H9 (cell line): Measurements from ENCODE around the gene KRTAP12-1. TPM values are rescaled to one million over a fixed set of nuclear protein-coding genes. Genes with fewer than 3 reads are reported as not detected.

Source experiments
- DNase-seq: peaks from one replicate; pipeline ENCODE4 v3.0.0-alpha.2; 2017
- H2AFZ ChIP-seq: one replicate; pipeline ENCODE4 v1.6.1; 2013; ENCODE audit warnings: mild to moderate bottlenecking, low read length, control low read depth, moderate library complexity
- H2AK5ac ChIP-seq: 2 replicates; pipeline ENCODE4 v1.6.1; 2013; ENCODE audit warnings: low read length, control low read depth, mixed read lengths; ENCODE audit not compliant: insufficient read length
- H2BK120ac ChIP-seq: one replicate; pipeline ENCODE4 v1.6.1; 2013; ENCODE audit warnings: low read depth, mild to moderate bottlenecking, low read length, control low read depth, inconsistent platforms; ENCODE audit not compliant: poor library complexity, severe bottlenecking
- H2BK12ac ChIP-seq: 2 replicates; pipeline ENCODE4 v1.6.1; 2013; ENCODE audit warnings: low read length, control low read depth, mixed read lengths, low read depth; ENCODE audit not compliant: insufficient read length
- H2BK15ac ChIP-seq: 2 replicates; pipeline ENCODE4 v1.6.1; 2013; ENCODE audit warnings: low read depth, low read length, control low read depth
- H2BK20ac ChIP-seq: one replicate; pipeline ENCODE4 v1.6.1; 2013; ENCODE audit warnings: low read depth, mild to moderate bottlenecking, low read length, control low read depth, inconsistent platforms; ENCODE audit not compliant: poor library complexity, severe bottlenecking
- H2BK5ac ChIP-seq: 2 replicates; pipeline ENCODE4 v1.6.1; 2013; ENCODE audit warnings: low read length, control low read depth, mixed read lengths; ENCODE audit not compliant: insufficient read length
- H3K14ac ChIP-seq: 2 replicates; pipeline ENCODE4 v1.6.1; 2013; ENCODE audit warnings: low read length, control low read depth; ENCODE audit not compliant: insufficient read depth
- H3K18ac ChIP-seq: 2 replicates; pipeline ENCODE4 v1.6.1; 2013; ENCODE audit warnings: low read depth, mild to moderate bottlenecking, mixed read lengths, low read length, control low read depth; ENCODE audit not compliant: insufficient read length
- H3K23ac ChIP-seq: 2 replicates; pipeline ENCODE4 v1.6.1; 2013; ENCODE audit warnings: low read length, control low read depth, mixed read lengths, low read depth; ENCODE audit not compliant: insufficient read length
- H3K23me2 ChIP-seq: 2 replicates; pipeline ENCODE4 v1.6.1; 2013; ENCODE audit warnings: low read depth, mild to moderate bottlenecking, mixed read lengths, low read length, control low read depth; ENCODE audit not compliant: insufficient read length, poor library complexity, severe bottlenecking
- H3K27ac ChIP-seq: 2 replicates; pipeline ENCODE4 v1.5.1; 2013; ENCODE audit warnings: low read length, control low read depth, mixed read lengths, low read depth; ENCODE audit not compliant: insufficient read length
- H3K27me3 ChIP-seq: 2 replicates; pipeline ENCODE4 v1.6.1; 2013; ENCODE audit warnings: low read length, control low read depth, inconsistent platforms; ENCODE audit not compliant: insufficient read depth
- H3K4ac ChIP-seq: 2 replicates; pipeline ENCODE4 v1.6.1; 2013; ENCODE audit warnings: low read depth, mild to moderate bottlenecking, control low read depth, inconsistent platforms, low read length, moderate library complexity
- H3K4me1 ChIP-seq: 2 replicates; pipeline ENCODE4 v1.6.1; 2013; ENCODE audit warnings: low read length, control low read depth, inconsistent platforms; ENCODE audit not compliant: insufficient read depth
- H3K4me2 ChIP-seq: 2 replicates; pipeline ENCODE4 v1.6.1; 2013; ENCODE audit warnings: low read length, control low read depth, mixed read lengths; ENCODE audit not compliant: insufficient read length, insufficient read depth
- H3K56ac ChIP-seq: 2 replicates; pipeline ENCODE4 v1.6.1; 2013; ENCODE audit warnings: low read depth, mild to moderate bottlenecking, mixed read lengths, low read length, control low read depth; ENCODE audit not compliant: insufficient read length
- H3K79me1 ChIP-seq: 2 replicates; pipeline ENCODE4 v1.6.1; 2013; ENCODE audit warnings: low read depth, mild to moderate bottlenecking, moderate library complexity, low read length, control low read depth, inconsistent platforms; ENCODE audit not compliant: insufficient read depth, poor library complexity, severe bottlenecking
- H3K79me2 ChIP-seq: 2 replicates; pipeline ENCODE4 v1.6.1; 2013; ENCODE audit warnings: low read length, control low read depth, inconsistent platforms; ENCODE audit not compliant: insufficient read depth
- H3K9ac ChIP-seq: 2 replicates; pipeline ENCODE4 v1.6.1; 2013; ENCODE audit warnings: low read length, control low read depth, mixed read lengths; ENCODE audit not compliant: insufficient read length; ENCODE audit errors: extremely low read depth
- H3K9me3 ChIP-seq: one replicate; pipeline ENCODE4 v1.6.1; 2013; ENCODE audit warnings: low read depth, low read length, inconsistent platforms; ENCODE audit not compliant: control insufficient read depth
- H3T11ph ChIP-seq: one replicate; pipeline ENCODE4 v1.6.1; 2013; ENCODE audit warnings: mild to moderate bottlenecking, low read length, control low read depth, inconsistent platforms
- H4K20me1 ChIP-seq: one replicate; pipeline ENCODE4 v1.6.1; 2013; ENCODE audit not compliant: control insufficient read depth, insufficient read length, insufficient read depth
- H4K5ac ChIP-seq: 2 replicates; pipeline ENCODE4 v1.6.1; 2013; ENCODE audit warnings: low read depth, mild to moderate bottlenecking, mixed read lengths, low read length, control low read depth; ENCODE audit not compliant: insufficient read length
- H4K8ac ChIP-seq: replicated peaks from 2 replicates; pipeline ENCODE4 v1.6.1; 2013; ENCODE audit warnings: low read length, control low read depth, mixed read lengths, low read depth; ENCODE audit not compliant: insufficient read length
- H4K91ac ChIP-seq: 2 replicates; pipeline ENCODE4 v1.6.1; 2013; ENCODE audit warnings: low read depth, mild to moderate bottlenecking, moderate library complexity, mixed read lengths, low read length, control low read depth; ENCODE audit not compliant: insufficient read length
- H3K27ac Mint-ChIP-seq, 3 experiments: 2 replicates in 2 of 3; 3 replicates in 1 of 3; pipeline ENCODE4 v1.8.0; 2020 to 2021; ENCODE audit warnings: mixed read lengths in 3 of 3, mild to moderate bottlenecking in 1 of 3, moderate library complexity in 1 of 3
- H3K27me3 Mint-ChIP-seq: 2 replicates; pipeline ENCODE4 v1.8.0; 2021; ENCODE audit warnings: low read depth, mild to moderate bottlenecking, moderate library complexity, mixed read lengths
- H3K36me3 Mint-ChIP-seq, 3 experiments: 2 replicates in 2 of 3; 3 replicates in 1 of 3; pipeline ENCODE4 v1.8.0; 2020 to 2021; ENCODE audit warnings: low read depth in 3 of 3, mixed read lengths in 3 of 3; ENCODE audit not compliant: insufficient read depth in 1 of 3
- H3K4me1 Mint-ChIP-seq, 2 experiments: 2 replicates each; pipeline ENCODE4 v1.8.0; 2020; ENCODE audit warnings: mixed read lengths in 2 of 2
- H3K4me3 Mint-ChIP-seq, 2 experiments: 2 replicates in 1 of 2; 3 replicates in 1 of 2; pipeline ENCODE4 v1.8.0; 2020 to 2021; ENCODE audit warnings: mild to moderate bottlenecking in 2 of 2, mixed read lengths in 2 of 2, moderate library complexity in 1 of 2
- H3K9me3 Mint-ChIP-seq, 2 experiments: 2 replicates in 1 of 2; 3 replicates in 1 of 2; pipeline ENCODE4 v1.8.0; 2020; ENCODE audit warnings: mild to moderate bottlenecking in 2 of 2, mixed read lengths in 2 of 2, moderate library complexity in 1 of 2
- CTCF ChIP-seq: fragments of 200-600 bp; sonication (generic); conservative IDR thresholded peaks from 3 replicates; pipeline ENCODE4 v1.8.0; 2021; ENCODE audit warnings: antibody characterized with exemption, mild to moderate bottlenecking
- WGBS: extraction: QIAGEN DNeasy Blood & Tissue Kit; methylation state at CpG from one replicate; pipeline ENCODE4 v1.1.7; 2013; ENCODE audit warnings: missing lambda C conversion rate, low lambda C conversion rate, mixed read lengths; ENCODE audit not compliant: insufficient read length; ENCODE audit errors: extremely low coverage; 5-methylcytosine and 5-hydroxymethylcytosine counted together
- total RNA-seq: library from RNA; stranded (reverse); gene quantifications from 2 replicates; pipeline ENCODE4 v1.2.1, GENCODE V29; 2021

Gene KRTAP12-1
- total RNA-seq, 1 experiment from 2014 or later: not detected

- Mint-ChIP-seq H3K27me3 (peaks cover 41% of the 10 kb centered on the region), H3K36me3 (no peaks in the 10 kb centered on the region; a peak in 2 of 7 replicates), H3K27ac (peak overlapping the region in 1 of 3 experiments; percentile 5; a peak in 1 of 7 replicates), H3K9me3 (peaks cover 0 to 4% of the 10 kb centered on the region in 2 experiments; a peak in 2 of 5 replicates), H3K4me3 (no peak overlapping the region), H3K4me1 (peaks cover 29 to 37% of the 10 kb centered on the region in 2 experiments)
- H3K4ac ChIP-seq: no peak overlapping the region
- no peak overlapping the region for H3T11ph ChIP-seq
- H3K4me1 ChIP-seq: no peaks in the 10 kb centered on the region; the same call in 1 of the 2 replicates
- WGBS: no CpG with 5 or more reads among the region's 2 CpGs
- no peak overlapping the region for H3K56ac ChIP-seq
- no peak for TF ChIP-seq CTCF
- H3K9me3 ChIP-seq: no peaks in the 10 kb centered on the region
- no peak overlapping the region for H3K9ac ChIP-seq
- no peak overlapping the region for H4K5ac ChIP-seq
- no peaks in the 10 kb centered on the region for H3K79me2 ChIP-seq
- H2BK15ac ChIP-seq: no peak overlapping the region
- H3K79me1 ChIP-seq: no peaks in the 10 kb centered on the region
- H2BK120ac ChIP-seq: no peak overlapping the region
- no peak overlapping the region for H2AK5ac ChIP-seq
- H3K27me3 ChIP-seq: peaks cover 4% of the 10 kb centered on the region; the same call in 1 of the 2 replicates
- H4K20me1 ChIP-seq: no peaks in the 10 kb centered on the region
- no peak for DNase-seq
- H3K4me2 ChIP-seq: no peak overlapping the region
- no peak overlapping the region for H4K91ac ChIP-seq
- no peaks in the 10 kb centered on the region for H3K23me2 ChIP-seq
- H3K23ac ChIP-seq: no peak overlapping the region
- no peak overlapping the region for H2BK12ac ChIP-seq
- H2AFZ ChIP-seq: no peak overlapping the region
- no peak overlapping the region for H3K27ac ChIP-seq
- H2BK20ac ChIP-seq: no peak overlapping the region
- no peak overlapping the region for H4K8ac ChIP-seq
- no peak overlapping the region for H3K18ac ChIP-seq
- no peak overlapping the region for H3K14ac ChIP-seq
- H2BK5ac ChIP-seq: no peak overlapping the region
Observed at GRCh38 chr21:44718093-44718492, 36.1 kb upstream of the KRTAP12-1 start.
